Measurements from ENCODE around the gene CAB39L. TPM values are rescaled to one million over a fixed set of nuclear protein-coding genes. Genes with fewer than 3 reads are reported as not detected.

Gene CAB39L
- total RNA-seq, 2 donors from 2014 or later, result 5.3 to 8.6 TPM

DNA sequence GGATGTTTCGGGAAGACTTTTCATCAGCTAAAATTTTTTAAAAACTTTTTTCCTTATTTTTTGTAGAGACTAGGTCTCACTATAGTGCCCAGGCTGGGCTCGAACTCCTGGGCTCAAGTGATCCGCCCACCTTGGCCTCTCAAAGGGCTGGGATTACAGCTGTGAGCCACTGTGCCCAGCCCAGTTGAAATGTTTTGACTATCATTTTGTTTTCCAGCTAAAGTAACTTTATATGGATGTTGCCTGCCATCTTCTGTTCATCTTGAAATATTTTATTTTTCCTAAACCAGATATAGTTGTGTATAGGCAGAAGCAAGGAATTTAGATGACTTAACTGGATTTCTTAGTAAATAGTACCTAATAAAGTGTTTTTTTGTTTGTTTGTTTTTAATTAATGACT is 7.0 kb downstream of the CAB39L start:
- Mint-ChIP-seq H3K9me3 (no peaks in the 10 kb centered on the region), H3K27me3 (ENCODE audit: insufficient read depth) (no peaks in the 10 kb centered on the region), H3K4me3 (no peak overlapping the region), H3K27ac (no peak overlapping the region), H3K4me1 (no peaks in the 10 kb centered on the region), H3K36me3 (ENCODE audit: low read depth) (peaks cover 1% of the 10 kb centered on the region)
- no peak overlapping the region for H3K27ac ChIP-seq (ENCODE audit: low read depth, low read length)
- H3K4me1 ChIP-seq (ENCODE audit: control insufficient read depth, insufficient read depth, low read length), result no peaks in the 10 kb centered on the region
- H3K4me3 ChIP-seq (ENCODE audit: low read length), result no peak overlapping the region
- H3K27me3 ChIP-seq (ENCODE audit: control insufficient read depth, insufficient read depth, low read length, poor library complexity, severe bottlenecking), result no peaks in the 10 kb centered on the region
- DNase-seq, result no peak
- TF ChIP-seq, protein P1, sequence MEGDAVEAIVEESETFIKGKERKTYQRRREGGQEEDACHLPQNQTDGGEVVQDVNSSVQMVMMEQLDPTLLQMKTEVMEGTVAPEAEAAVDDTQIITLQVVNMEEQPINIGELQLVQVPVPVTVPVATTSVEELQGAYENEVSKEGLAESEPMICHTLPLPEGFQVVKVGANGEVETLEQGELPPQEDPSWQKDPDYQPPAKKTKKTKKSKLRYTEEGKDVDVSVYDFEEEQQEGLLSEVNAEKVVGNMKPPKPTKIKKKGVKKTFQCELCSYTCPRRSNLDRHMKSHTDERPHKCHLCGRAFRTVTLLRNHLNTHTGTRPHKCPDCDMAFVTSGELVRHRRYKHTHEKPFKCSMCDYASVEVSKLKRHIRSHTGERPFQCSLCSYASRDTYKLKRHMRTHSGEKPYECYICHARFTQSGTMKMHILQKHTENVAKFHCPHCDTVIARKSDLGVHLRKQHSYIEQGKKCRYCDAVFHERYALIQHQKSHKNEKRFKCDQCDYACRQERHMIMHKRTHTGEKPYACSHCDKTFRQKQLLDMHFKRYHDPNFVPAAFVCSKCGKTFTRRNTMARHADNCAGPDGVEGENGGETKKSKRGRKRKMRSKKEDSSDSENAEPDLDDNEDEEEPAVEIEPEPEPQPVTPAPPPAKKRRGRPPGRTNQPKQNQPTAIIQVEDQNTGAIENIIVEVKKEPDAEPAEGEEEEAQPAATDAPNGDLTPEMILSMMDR (conservative IDR thresholded peaks at IDR 0.05), result no peak
- no peaks in the 10 kb centered on the region for H3K9me3 ChIP-seq (ENCODE audit: control insufficient read depth, low read length)
- peaks cover 14% of the 10 kb centered on the region for H3K36me3 ChIP-seq (ENCODE audit: control insufficient read depth, insufficient read depth, low read length)
- 93 to 96% methylated on average over 2 to 3 of the region's 3 CpGs for WGBS, 2 experiments (ENCODE audit: insufficient coverage in 1 of 2, insufficient read length in 1 of 2)
- H3K9ac ChIP-seq (ENCODE audit: extremely low read depth, low read length, poor library complexity, severe bottlenecking), result no peak overlapping the region

DNA sequence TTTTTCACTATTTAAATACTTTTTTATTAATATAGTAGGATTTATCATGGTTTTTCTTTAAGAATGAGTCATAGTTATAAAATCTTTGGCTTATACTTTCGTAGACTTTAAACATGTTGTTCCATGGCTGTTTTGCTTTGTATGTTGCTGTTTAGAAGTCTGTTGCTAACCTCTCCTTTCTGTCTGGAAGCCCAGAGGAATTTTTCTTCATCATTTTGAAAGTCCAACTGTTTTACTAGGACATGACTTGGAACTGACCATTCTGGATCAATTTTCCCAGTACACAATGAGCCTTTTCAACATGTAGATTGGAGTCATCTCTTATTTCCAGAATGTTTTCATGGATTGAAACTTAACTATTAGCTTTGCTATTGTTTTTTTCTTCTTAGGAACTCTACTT is 7.9 kb downstream of the CAB39L start:
- Histone ChIP-seq H3K27me3 (ENCODE audit: control insufficient read depth, insufficient read depth, low read length, poor library complexity, severe bottlenecking) (no peaks in the 10 kb centered on the region), H3K4me1 (ENCODE audit: control insufficient read depth, insufficient read depth, low read length) (no peaks in the 10 kb centered on the region), H3K36me3 (ENCODE audit: control insufficient read depth, insufficient read depth, low read length) (peaks cover 12% of the 10 kb centered on the region), H3K4me3 (ENCODE audit: low read length) (no peak overlapping the region), H3K27ac (ENCODE audit: low read depth, low read length) (no peak overlapping the region), H3K9ac (ENCODE audit: extremely low read depth, low read length, poor library complexity, severe bottlenecking) (no peak overlapping the region), H3K9me3 (ENCODE audit: control insufficient read depth, low read length) (no peaks in the 10 kb centered on the region)
- TF ChIP-seq, protein P1 (conservative IDR thresholded peaks at IDR 0.05), result no peak
- H3K9me3 Mint-ChIP-seq, result no peaks in the 10 kb centered on the region
- no peak overlapping the region for H3K4me3 Mint-ChIP-seq
- no peaks in the 10 kb centered on the region for H3K36me3 Mint-ChIP-seq (ENCODE audit: low read depth)
- WGBS, 2 experiments (ENCODE audit: insufficient coverage in 1 of 2, insufficient read length in 1 of 2), result 100% methylated on average over 1 of the region's 1 CpG; no CpG with 5 or more reads in 1 of the 2 experiments
- DNase-seq, result no peak
- no peaks in the 10 kb centered on the region for H3K4me1 Mint-ChIP-seq
- no peaks in the 10 kb centered on the region for H3K27me3 Mint-ChIP-seq (ENCODE audit: insufficient read depth)
- H3K27ac Mint-ChIP-seq, result no peak overlapping the region

DNA sequence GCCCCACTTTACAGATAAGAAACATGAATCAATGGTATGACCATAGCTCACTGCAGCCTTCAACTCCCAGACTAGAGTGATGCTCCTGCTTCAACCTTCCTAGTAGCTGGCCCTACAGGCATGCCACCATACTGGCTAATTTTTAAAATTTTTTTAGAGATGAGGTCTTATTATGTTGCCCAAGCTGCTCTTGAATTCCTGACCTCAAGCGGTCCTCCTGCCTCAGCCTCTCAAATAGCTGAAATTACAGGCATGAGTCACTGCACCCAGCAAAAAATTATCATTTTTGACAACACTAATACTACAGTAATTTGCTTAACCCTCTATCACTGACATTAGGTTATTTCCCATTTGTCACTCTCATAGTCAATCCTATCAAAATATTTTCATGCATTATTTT is 14.7 kb downstream of the CAB39L start:
- no peaks in the 10 kb centered on the region for H3K36me3 Mint-ChIP-seq (ENCODE audit: low read depth)
- Histone ChIP-seq H3K36me3 (ENCODE audit: control insufficient read depth, insufficient read depth, low read length) (peaks cover 12% of the 10 kb centered on the region), H3K4me1 (ENCODE audit: control insufficient read depth, insufficient read depth, low read length) (no peaks in the 10 kb centered on the region), H3K4me3 (ENCODE audit: low read length) (no peak overlapping the region), H3K9ac (ENCODE audit: extremely low read depth, low read length, poor library complexity, severe bottlenecking) (no peak overlapping the region), H3K9me3 (ENCODE audit: control insufficient read depth, low read length) (no peaks in the 10 kb centered on the region), H3K27me3 (ENCODE audit: control insufficient read depth, insufficient read depth, low read length, poor library complexity, severe bottlenecking) (no peaks in the 10 kb centered on the region), H3K27ac (ENCODE audit: low read depth, low read length) (no peak overlapping the region)
- H3K4me1 Mint-ChIP-seq, result no peaks in the 10 kb centered on the region
- DNase-seq, result no peak
- 86% methylated on average over 1 of the region's 1 CpG for WGBS, 2 experiments (ENCODE audit: insufficient coverage in 1 of 2, insufficient read length in 1 of 2)
- no peaks in the 10 kb centered on the region for H3K9me3 Mint-ChIP-seq
- H3K27me3 Mint-ChIP-seq (ENCODE audit: insufficient read depth), result no peaks in the 10 kb centered on the region
- H3K27ac Mint-ChIP-seq, result no peak overlapping the region
- TF ChIP-seq, protein P1 (conservative IDR thresholded peaks at IDR 0.05), result no peak
- H3K4me3 Mint-ChIP-seq, result no peak overlapping the region
